Adrenal gland (tissue), 5 donors: ENCODE results near the gene TMEM245.

Experiments used
- CTCF ChIP-seq, 6 experiments: fragments of 450-650 bp in 4 of 6; fragments of 200-600 bp in 2 of 6; sonication (generic) in 1 of 6; IDR thresholded peaks; 1 replicate in 5 of 6; 2 replicates in 1 of 6; pipeline versions ENCODE4 v1.5.1 to v1.8.0; 2016 to 2021; ENCODE audit warnings: antibody characterized with exemption in 6 of 6, mild to moderate bottlenecking in 2 of 6, moderate library complexity in 1 of 6
- POLR2A ChIP-seq, 2 donors: fragments of 450-650 bp; IDR thresholded peaks; one replicate each; pipeline ENCODE4 v1.6.1; 2017; ENCODE audit warnings: antibody characterized with exemption in 2 of 2, mild to moderate bottlenecking in 2 of 2, moderate library complexity in 1 of 2
- donor health status: DM: no; HTN: no; CAD: no.

GRCh38 chr9:109162677-109163076 lies 42.9 kb upstream of the TMEM245 start:
- no peak for TF ChIP-seq CTCF (IDR thresholded peaks at IDR 0.05)
- no peak for TF ChIP-seq POLR2A (IDR thresholded peaks at IDR 0.05)
